Pancreas (tissue), 10 donors: ENCODE data around the gene TTLL5. TPM values are rescaled to one million over a fixed set of nuclear protein-coding genes. Genes with fewer than 3 reads are reported as not detected.

Source experiments
- ATAC-seq, 4 donors: fragments of 200-7000 bp; cut with Tn5 transposase; one replicate each; pipeline versions ENCODE4 v1.8.0 to v1.9.1; 2020; ENCODE audit warnings: mild to moderate bottlenecking in 4 of 4, moderate library complexity in 4 of 4
- DNase-seq, 6 donors: peaks; one replicate each; pipeline ENCODE4 v3.0.0-alpha.2; 2020
- FAIRE-seq: peaks from 2 replicates; lab custom pipeline; 2012; peaks lifted over from hg19 to GRCh38; lab: Jason Lieb, UNC
- H3K27ac ChIP-seq, 4 donors: fragments of 200-600 bp; sonication (generic); 1 replicate in 3 of 4; 2 replicates in 1 of 4; pipeline versions ENCODE4 v1.5.0 to v1.8.0; 2020
- H3K27me3 ChIP-seq, 4 donors: fragments of 200-600 bp; one replicate each; pipeline ENCODE4 v1.8.0; 2021
- H3K36me3 ChIP-seq, 3 donors: fragments of 200-600 bp; sonication (generic) in 1 of 3; one replicate each; pipeline versions ENCODE4 v1.5.0 to v1.8.0; 2020 to 2021
- H3K4me1 ChIP-seq, 3 donors: fragments of 200-600 bp; one replicate each; pipeline ENCODE4 v1.8.0; 2021
- H3K4me3 ChIP-seq, 4 donors: fragments of 200-600 bp; sonication (generic) in 2 of 4; one replicate each; pipeline versions ENCODE4 v1.5.0 to v1.8.0; 2020 to 2021
- H3K9me3 ChIP-seq, 4 donors: fragments of 200-600 bp; one replicate each; pipeline ENCODE4 v1.8.0; 2021
- CTCF ChIP-seq, 4 donors: fragments of 200-600 bp; sonication (generic) in 3 of 4; IDR thresholded peaks; one replicate each; pipeline versions ENCODE4 v1.5.0 to v1.8.0; 2021; ENCODE audit warnings: antibody characterized with exemption in 4 of 4
- WGBS, 2 donors: extraction: QIAGEN DNeasy Blood & Tissue Kit; methylation state at CpG; one replicate each; pipeline ENCODE4 v1.1.7; 2013; 5-methylcytosine and 5-hydroxymethylcytosine counted together
- intact Hi-C, 3 donors: fragments of 100-400 bp; cut with DNase I; formaldehyde crosslinking; loops; one replicate each; pipeline versions ENCODE4 v1.11.1 to v1.14.2; 2022
- polyA plus RNA-seq, 2 donors: library from polyadenylated mRNA; stranded (reverse); fragments of 200-250 nt; gene quantifications; one replicate each; pipeline ENCODE4 v1.2.3, GENCODE V29; 2013
- total RNA-seq, 6 donors: library from RNA; stranded (reverse); fragmentation: NEBNext Ultra II Directional in 4 of 6; extraction: Animal tissue kit (Norgen Biotek cat#: 25700) in 4 of 6; gene quantifications; one replicate each; pipeline versions ENCODE4 v1.2.1 to v1.2.4, GENCODE V29; 2021 to 2023
- donor health status: healthy with polysubstance abuse.
- donor health status: DM: no; HTN: no; CAD: no; lungs with moderate emphysema.
- donor health status: DM: no; HTN: no; CAD: no.
- donor health status: control.
- donor health status: control.
- donor health status: Bipolar disorder and iron deficiency.
- donor health status: DM: yes; HTN: yes; CAD: no.
- donor health status: DM: no; HTN: no; CAD: no.
- donor health status: DM: no; HTN: no; CAD: no.
- donor health status: DM: yes; HTN: yes; CAD: no.

TTLL5 gene
- total and polyA plus RNA-seq, 8 donors: 7.6 to 22.6 (median 12.0) TPM

DNA sequence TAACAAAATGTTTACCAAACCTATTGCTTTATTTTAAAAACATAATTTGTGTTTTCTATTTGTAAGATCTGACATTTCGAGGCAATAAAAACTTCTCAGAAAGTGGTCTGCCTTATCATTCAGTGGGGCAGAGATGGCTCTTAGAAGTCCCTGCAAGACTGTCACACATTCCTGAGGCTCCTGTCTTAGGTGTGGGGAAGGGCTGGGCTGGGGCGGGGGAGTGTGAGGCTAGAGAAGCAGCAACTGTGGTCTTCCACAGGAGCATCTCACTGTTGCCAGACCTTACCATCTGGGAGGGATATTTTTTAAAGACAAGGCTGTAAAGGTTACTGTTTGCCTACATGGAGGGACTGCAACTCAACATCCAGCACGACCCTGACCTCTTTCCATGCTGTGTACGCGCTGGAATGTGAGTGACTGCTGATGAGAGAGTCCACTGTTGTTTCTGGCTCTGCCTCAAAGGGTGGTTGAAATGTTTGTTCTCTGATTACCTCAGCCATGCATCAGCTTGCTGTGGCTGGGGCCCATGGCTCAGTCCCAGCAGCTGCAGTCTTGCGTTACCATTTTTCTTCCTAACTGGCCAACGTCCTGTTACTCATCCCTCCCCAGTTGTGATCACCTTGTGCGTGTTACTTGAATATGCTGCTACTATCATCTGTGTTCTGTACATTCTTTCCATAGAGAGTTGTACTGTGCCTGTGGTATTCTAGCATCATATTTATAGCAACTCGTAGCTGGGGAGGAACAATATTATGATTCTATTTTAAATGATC is 12.8 kb upstream of the TTLL5 start:
- DNase-seq (peak; percentile 63 to 82 (median 74)), FAIRE-seq (no peak), ATAC-seq (peak; percentile 95 to 98 (median 96))
- intact Hi-C loops: no loop called here
- Histone ChIP-seq H3K27me3 (no peaks in the 10 kb centered on the region), H3K36me3 (peaks cover 0 to 14% (median 0%) of the 10 kb centered on the region in 3 donors), H3K9me3 (no peaks in the 10 kb centered on the region), H3K4me3 (no peak overlapping the region), H3K4me1 (peaks cover 6 to 20% (median 18%) of the 10 kb centered on the region in 3 donors), H3K27ac (peak overlapping the region in 3 of 4 donors; percentile 9 to 38 (median 17))
- TF ChIP-seq CTCF (IDR thresholded peaks at IDR 0.05): no peak
- WGBS, 2 donors: 33 to 34% methylated on average over 9 of the region's 9 CpGs

DNA sequence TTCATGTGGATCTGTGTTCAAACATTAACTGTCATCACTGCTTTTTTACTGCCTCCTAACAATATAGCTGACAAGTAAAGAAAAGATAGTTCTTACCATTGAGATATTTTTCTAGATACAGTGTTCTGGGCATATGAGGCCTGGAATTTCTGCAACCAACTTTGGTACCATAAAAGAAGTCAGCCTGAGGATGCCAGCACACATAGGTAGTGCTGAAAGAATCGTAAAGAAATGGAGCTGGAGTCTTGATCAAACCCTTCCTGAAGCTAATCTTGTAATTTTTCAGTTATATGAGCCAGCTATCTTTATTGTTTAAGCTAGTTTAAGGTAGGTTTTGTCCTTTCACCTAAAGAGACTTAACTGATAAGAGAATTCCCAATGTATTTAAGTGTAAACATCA is 11.7 kb upstream of the TTLL5 start:
- WGBS, 2 donors: 98 to 100% methylated on average over 1 of the region's 1 CpG
- no peak overlapping the region for H3K27ac ChIP-seq
- intact Hi-C loops: no loop called here
- H3K36me3 ChIP-seq: peaks cover 0 to 14% (median 0%) of the 10 kb centered on the region in 3 donors
- no peak for TF ChIP-seq CTCF (IDR thresholded peaks at IDR 0.05)
- ATAC-seq: no peak
- no peak overlapping the region for H3K4me3 ChIP-seq
- no peaks in the 10 kb centered on the region for H3K9me3 ChIP-seq
- no peak for FAIRE-seq
- H3K4me1 ChIP-seq: peaks cover 4 to 10% (median 10%) of the 10 kb centered on the region in 3 donors
- no peak for DNase-seq
- H3K27me3 ChIP-seq: no peaks in the 10 kb centered on the region

DNA sequence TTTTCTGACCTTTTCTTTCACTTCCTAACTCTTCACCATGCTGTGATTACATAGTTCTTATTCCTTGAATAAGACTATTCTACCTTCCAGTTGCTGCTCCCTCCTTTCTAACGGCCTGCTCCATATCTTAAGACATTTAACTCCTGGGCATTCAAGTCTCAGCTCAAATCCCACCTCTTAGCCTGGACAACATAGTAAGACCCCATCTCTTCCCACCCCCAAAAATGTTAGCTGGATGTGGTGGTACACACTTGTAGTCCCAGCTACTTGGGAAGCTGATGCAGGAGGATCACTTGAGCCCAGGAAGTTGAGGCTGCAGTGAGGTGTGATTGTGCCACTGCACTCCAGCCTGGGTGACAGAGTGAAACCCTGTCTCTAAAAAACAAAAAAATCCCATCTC is 11.3 kb upstream of the TTLL5 start:
- Histone ChIP-seq H3K4me3 (no peak overlapping the region), H3K36me3 (peaks cover 0 to 14% (median 0%) of the 10 kb centered on the region in 3 donors), H3K4me1 (peaks cover 4 to 10% (median 10%) of the 10 kb centered on the region in 3 donors), H3K27ac (no peak overlapping the region), H3K27me3 (no peaks in the 10 kb centered on the region), H3K9me3 (no peaks in the 10 kb centered on the region)
- TF ChIP-seq CTCF (IDR thresholded peaks at IDR 0.05): no peak
- WGBS, 2 donors: 96 to 99% methylated on average over 1 of the region's 1 CpG
- ATAC-seq: no peak
- no peak for DNase-seq
- intact Hi-C loops: loop anchor here in 2 of 3 donors (5.0 to 10.0 kb wide), 2 partner anchors 72 to 75 kb away; partner anchors contain the start of gene FLVCR2 (in 2 of the 2)
- no peak for FAIRE-seq

GRCh38 chr14:75650253-75651058 is 10.6 kb upstream of the TTLL5 start:
- intact Hi-C loops: loop anchor here in 2 of 3 donors (5.0 to 10.0 kb wide), 2 partner anchors 73 to 76 kb away; partner anchors contain the start of gene FLVCR2 (in 2 of the 2)
- H3K27ac ChIP-seq: no peak overlapping the region
- WGBS, 2 donors: 92% methylated on average over 5 of the region's 5 CpGs
- ATAC-seq (no peak), FAIRE-seq (no peak), DNase-seq (no peak)
- peaks cover 0 to 14% (median 0%) of the 10 kb centered on the region in 3 donors for H3K36me3 ChIP-seq
- H3K9me3 ChIP-seq: no peaks in the 10 kb centered on the region
- no peaks in the 10 kb centered on the region for H3K27me3 ChIP-seq
- no peak overlapping the region for H3K4me3 ChIP-seq
- H3K4me1 ChIP-seq: peaks cover 4 to 10% (median 10%) of the 10 kb centered on the region in 3 donors
- TF ChIP-seq CTCF (IDR thresholded peaks at IDR 0.05): no peak
